ENCODE measurements around the gene NEDD4L. TPM values are rescaled to one million over a fixed set of nuclear protein-coding genes. Genes with fewer than 3 reads are reported as not detected.

Gene NEDD4L
- polyA plus RNA-seq, 1 donor (not counting 4 experiments of a cell fraction or from before 2014, with no cell fraction given): 52.6 TPM

GRCh38 chr18:58207520-58208152 lies 163.6 kb downstream of the NEDD4L start:
- H3K36me3 ChIP-seq (ENCODE audit: control insufficient read depth in 2 of 2, extremely low read depth in 1 of 2, insufficient read depth in 2 of 2, low read length in 2 of 2): peaks cover 0 to 3% of the 10 kb centered on the region in 2 experiments
- DNase-seq (ENCODE audit: low read depth, low spot score): no peak
- dilution Hi-C loops (cut with MboI; ENCODE audit: extremely low pct_ligation_motif_present, low sequenced_read_pairs): no loop called here
- FAIRE-seq: no peak
- no peak overlapping the region for H3K4me2 ChIP-seq (ENCODE audit: control insufficient read depth, extremely low read depth, insufficient read depth, low read depth, low read length)
- no peak overlapping the region for H3K4me3 ChIP-seq (ENCODE audit: control insufficient read depth in 2 of 3, extremely low read depth in 1 of 3, insufficient read depth in 2 of 3, low read depth in 1 of 3, low read length in 3 of 3)
- no peaks in the 10 kb centered on the region for H3K9me1 ChIP-seq (ENCODE audit: control insufficient read depth, extremely low read depth, insufficient read depth, low read length)
- peaks cover 53% of the 10 kb centered on the region for H3K79me2 ChIP-seq (ENCODE audit: control insufficient read depth, insufficient read depth, low read length)
- no peaks in the 10 kb centered on the region for H3K9me3 ChIP-seq (ENCODE audit: control insufficient read depth, low read depth, low read length)
- TF ChIP-seq EZH2 (IDR thresholded peaks at IDR 0.05; ENCODE audit: low read length): no peak
- no peak for TF ChIP-seq CTCF (optimal IDR thresholded peaks at IDR 0.05 in 1 of 3, IDR thresholded peaks at IDR 0.05 in 1 of 3, conservative IDR thresholded peaks at IDR 0.05 in 1 of 3; ENCODE audit: extremely low read depth in 1 of 3, insufficient read depth in 2 of 3, low read length in 3 of 3)
- H4K20me1 ChIP-seq (ENCODE audit: control insufficient read depth, extremely low read depth, insufficient read depth, low read length): no peaks in the 10 kb centered on the region
- H3K27ac ChIP-seq (ENCODE audit: control insufficient read depth, insufficient read depth, low read length): no peak overlapping the region
- H2AFZ ChIP-seq (ENCODE audit: control insufficient read depth, low read length): no peak overlapping the region
- no peak overlapping the region for H3K9ac ChIP-seq (ENCODE audit: control insufficient read depth, extremely low read depth, insufficient read depth, low read length)
- no peaks in the 10 kb centered on the region for H3K27me3 ChIP-seq (ENCODE audit: control insufficient read depth, extremely low read depth, insufficient read depth, low read length)
- peaks cover 36% of the 10 kb centered on the region for H3K4me1 ChIP-seq (ENCODE audit: control insufficient read depth, extremely low read depth, insufficient read depth, low read length)

DNA sequence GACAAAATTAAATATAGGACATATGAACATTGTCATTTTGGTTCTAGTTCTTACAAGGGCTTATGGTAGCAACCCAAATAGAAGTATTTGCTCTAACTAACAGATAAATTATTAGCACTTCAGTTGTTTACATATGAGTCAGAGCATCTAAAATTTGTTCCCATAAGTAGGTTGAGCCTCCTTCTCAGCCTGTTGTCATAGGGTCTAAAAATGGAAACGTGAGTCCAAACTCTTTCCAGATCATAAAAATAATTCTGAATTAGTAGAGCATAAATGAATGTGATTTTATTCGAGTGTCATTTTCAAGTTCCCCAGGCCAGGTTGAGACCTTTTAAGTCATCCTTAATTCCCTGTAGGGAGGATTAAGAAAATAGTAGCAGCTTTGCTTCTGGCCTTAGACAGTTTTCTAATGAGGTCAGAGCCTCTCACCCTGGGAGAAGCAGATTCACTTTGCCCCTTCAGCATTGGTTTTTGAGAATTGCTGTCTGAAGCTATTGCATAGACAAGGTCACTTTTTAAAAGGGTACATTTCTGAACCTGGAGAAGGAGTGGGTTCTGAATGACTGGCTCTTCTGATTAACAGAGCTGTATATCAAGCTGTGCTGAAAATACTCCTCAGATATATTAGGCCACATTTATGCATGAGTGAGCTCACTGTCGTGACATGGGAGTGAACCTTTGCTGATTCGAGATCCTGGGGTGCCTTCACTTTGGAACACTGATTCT lies 164.3 kb downstream of the NEDD4L start:
- H3K9me3 ChIP-seq (ENCODE audit: control insufficient read depth, low read depth, low read length): no peaks in the 10 kb centered on the region
- no peaks in the 10 kb centered on the region for H4K20me1 ChIP-seq (ENCODE audit: control insufficient read depth, extremely low read depth, insufficient read depth, low read length)
- H3K4me2 ChIP-seq (ENCODE audit: control insufficient read depth, extremely low read depth, insufficient read depth, low read depth, low read length): peak overlapping the region; percentile 1
- H3K4me1 ChIP-seq (ENCODE audit: control insufficient read depth, extremely low read depth, insufficient read depth, low read length): peaks cover 41% of the 10 kb centered on the region
- peak overlapping the region; percentile 22 for H3K27ac ChIP-seq (ENCODE audit: control insufficient read depth, insufficient read depth, low read length)
- peak overlapping the region; percentile 9 for H3K9ac ChIP-seq (ENCODE audit: control insufficient read depth, extremely low read depth, insufficient read depth, low read length)
- no peak for TF ChIP-seq CTCF (optimal IDR thresholded peaks at IDR 0.05 in 1 of 3, IDR thresholded peaks at IDR 0.05 in 1 of 3, conservative IDR thresholded peaks at IDR 0.05 in 1 of 3; ENCODE audit: extremely low read depth in 1 of 3, insufficient read depth in 2 of 3, low read length in 3 of 3)
- no peak for TF ChIP-seq EZH2 (IDR thresholded peaks at IDR 0.05; ENCODE audit: low read length)
- H3K4me3 ChIP-seq (ENCODE audit: control insufficient read depth in 2 of 3, extremely low read depth in 1 of 3, insufficient read depth in 2 of 3, low read depth in 1 of 3, low read length in 3 of 3): no peak overlapping the region
- no peaks in the 10 kb centered on the region for H3K9me1 ChIP-seq (ENCODE audit: control insufficient read depth, extremely low read depth, insufficient read depth, low read length)
- DNase-seq (ENCODE audit: low read depth, low spot score) (no peak), FAIRE-seq (peak; percentile 73)
- H3K79me2 ChIP-seq (ENCODE audit: control insufficient read depth, insufficient read depth, low read length): peaks cover 46% of the 10 kb centered on the region
- H3K27me3 ChIP-seq (ENCODE audit: control insufficient read depth, extremely low read depth, insufficient read depth, low read length): no peaks in the 10 kb centered on the region
- dilution Hi-C loops (cut with MboI; ENCODE audit: extremely low pct_ligation_motif_present, low sequenced_read_pairs): no loop called here
- H2AFZ ChIP-seq (ENCODE audit: control insufficient read depth, low read length): no peak overlapping the region
- peaks cover 0 to 3% of the 10 kb centered on the region in 2 experiments for H3K36me3 ChIP-seq (ENCODE audit: control insufficient read depth in 2 of 2, extremely low read depth in 1 of 2, insufficient read depth in 2 of 2, low read length in 2 of 2)

Measured in keratinocyte (primary cell).